ENCODE data around the gene SND1.

GRCh38 chr7:127736511-127736910, 84.5 kb downstream of the SND1 start:
- TF ChIP-seq CTCF (IDR thresholded peaks at IDR 0.05; ENCODE audit: low read length) (no peak), EZH2 (optimal IDR thresholded peaks at IDR 0.05; ENCODE audit: low read depth, low read length) (no peak), EZH2phosphoT487 (IDR thresholded peaks at IDR 0.05; ENCODE audit: low read length) (no peak)

All from MM.1S (cell line).